Fibroblast of pulmonary artery (primary cell): ENCODE data around the gene DUS1L.

Experiments
- DNase-seq: peaks from one replicate; pipeline ENCODE4 v3.0.0-alpha.2; 2010; ENCODE audit warnings: low read depth
- H3K4me3 ChIP-seq: replicated peaks from 2 replicates; pipeline ENCODE4 v1.5.1; 2011; ENCODE audit warnings: low read depth, mild to moderate bottlenecking, control low read depth, low read length, moderate library complexity
- CTCF ChIP-seq: IDR thresholded peaks from 2 replicates; pipeline ENCODE4 v1.5.1; 2011; ENCODE audit warnings: mild to moderate bottlenecking, control low read depth, low read length, inconsistent platforms; ENCODE audit errors: missing control alignments

Gene DUS1L

GRCh38 chr17:82100502-82101298 lies 35.1 kb upstream of the DUS1L start:
- H3K4me3 ChIP-seq, result no peak overlapping the region
- no peak for TF ChIP-seq CTCF
- DNase-seq, result no peak

GRCh38 chr17:82098939-82099763 lies 33.5 kb upstream of the DUS1L start:
- no peak for DNase-seq

GRCh38 chr17:82098169-82098938 lies 32.8 kb upstream of the DUS1L start, which contains the start of gene FASN:
FASN (minus strand) TSS chr17:82098236; CDS start chr17:82096445, 1,791 bp downstream.
- peak within 1 kb of the TSS; percentile 72 for H3K4me3 ChIP-seq
- peak; percentile 29 for TF ChIP-seq CTCF
- peak; percentile 96 for DNase-seq

More at GRCh38 chr17:82098939-82099763, 33.5 kb upstream of the DUS1L start:
- H3K4me3 ChIP-seq, result peak overlapping the region; percentile 52
- no peak for TF ChIP-seq CTCF

GRCh38 chr17:82097919-82098168 lies 32.2 kb upstream of the DUS1L start:
- peak overlapping the region; percentile 72 for H3K4me3 ChIP-seq
- TF ChIP-seq CTCF, result no peak
- no peak for DNase-seq

- H3K4me3 ChIP-seq, result peak overlapping the region; percentile 72
- peak; percentile 65 for DNase-seq
- TF ChIP-seq CTCF, result no peak
These were observed 31.7 kb upstream of the DUS1L start for GRCh38 chr17:82097184-82097918.

- no peak for DNase-seq
- TF ChIP-seq CTCF, result no peak
- peak overlapping the region; percentile 72 for H3K4me3 ChIP-seq
These were observed 31.1 kb upstream of the DUS1L start for GRCh38 chr17:82096709-82097183.
